IPS-15b (cell line): ENCODE measurements around the gene NCBP3.

Experiments used
- H3K27me3 ChIP-seq: one replicate; pipeline ENCODE4 v1.6.1; 2013; ENCODE audit warnings: low read length; ENCODE audit not compliant: control insufficient read depth, insufficient read depth
- H3K36me3 ChIP-seq: one replicate; pipeline ENCODE4 v1.6.1; 2013; ENCODE audit warnings: low read length; ENCODE audit not compliant: control insufficient read depth, insufficient read depth
- H3K4me1 ChIP-seq: one replicate; pipeline ENCODE4 v1.6.1; 2013; ENCODE audit warnings: mild to moderate bottlenecking, low read length; ENCODE audit not compliant: control insufficient read depth, insufficient read depth
- H3K4me3 ChIP-seq: one replicate; pipeline ENCODE4 v1.5.1; 2013; ENCODE audit warnings: low read depth, low read length
- H3K9ac ChIP-seq: one replicate; pipeline ENCODE4 v1.6.1; 2013; ENCODE audit warnings: low read depth, mild to moderate bottlenecking, low read length
- H3K9me3 ChIP-seq: one replicate; pipeline ENCODE4 v1.6.1; 2013; ENCODE audit warnings: mild to moderate bottlenecking, low read length; ENCODE audit not compliant: control insufficient read depth, insufficient read depth

Gene NCBP3

DNA sequence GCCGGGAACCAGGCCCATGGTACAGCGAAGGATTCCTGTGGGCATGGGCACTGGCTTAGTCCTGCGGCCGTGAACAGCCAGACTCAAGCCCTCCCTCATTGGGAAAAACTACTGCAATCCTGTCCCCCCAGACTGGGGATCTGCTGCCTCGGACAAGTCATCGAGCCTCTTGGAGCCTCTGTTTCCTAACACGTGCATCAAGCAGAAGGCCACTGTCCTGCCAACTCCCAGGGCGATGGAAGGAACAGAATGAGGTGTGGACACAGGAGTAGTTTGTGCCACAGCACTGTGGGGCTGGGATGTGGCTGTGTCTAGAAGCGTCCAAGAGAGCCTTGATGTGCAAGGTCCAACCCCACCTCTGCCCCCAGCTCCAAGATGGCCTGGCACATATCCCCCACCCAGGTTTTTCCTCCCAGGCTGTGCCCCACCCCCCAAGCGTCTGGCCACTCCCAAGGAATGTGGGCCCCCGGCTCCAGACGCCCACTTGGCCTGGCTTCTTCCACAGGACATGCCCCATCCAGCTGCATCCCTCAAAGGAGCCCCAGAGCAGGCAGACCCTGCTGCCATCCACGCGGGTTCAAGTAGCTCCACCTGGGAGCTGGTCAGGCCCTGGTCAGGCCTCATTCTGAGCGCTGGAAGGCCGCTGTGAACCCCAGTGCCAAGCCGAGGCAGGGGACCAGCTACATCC is 43.4 kb upstream of the NCBP3 start:
- no peak overlapping the region for H3K4me3 ChIP-seq
- H3K9ac ChIP-seq, result no peak overlapping the region
- H3K27me3 ChIP-seq, result peaks cover 2% of the 10 kb centered on the region
- H3K4me1 ChIP-seq, result peaks cover 22% of the 10 kb centered on the region
- H3K9me3 ChIP-seq, result no peaks in the 10 kb centered on the region
- peaks cover 7% of the 10 kb centered on the region for H3K36me3 ChIP-seq

- no peak overlapping the region for H3K4me3 ChIP-seq
- H3K27me3 ChIP-seq, result peaks cover 2% of the 10 kb centered on the region
- H3K9ac ChIP-seq, result no peak overlapping the region
- H3K9me3 ChIP-seq, result no peaks in the 10 kb centered on the region
- peaks cover 13% of the 10 kb centered on the region for H3K36me3 ChIP-seq
- peaks cover 18% of the 10 kb centered on the region for H3K4me1 ChIP-seq
Observed at GRCh38 chr17:3888343-3889171, 42.5 kb upstream of the NCBP3 start.

DNA sequence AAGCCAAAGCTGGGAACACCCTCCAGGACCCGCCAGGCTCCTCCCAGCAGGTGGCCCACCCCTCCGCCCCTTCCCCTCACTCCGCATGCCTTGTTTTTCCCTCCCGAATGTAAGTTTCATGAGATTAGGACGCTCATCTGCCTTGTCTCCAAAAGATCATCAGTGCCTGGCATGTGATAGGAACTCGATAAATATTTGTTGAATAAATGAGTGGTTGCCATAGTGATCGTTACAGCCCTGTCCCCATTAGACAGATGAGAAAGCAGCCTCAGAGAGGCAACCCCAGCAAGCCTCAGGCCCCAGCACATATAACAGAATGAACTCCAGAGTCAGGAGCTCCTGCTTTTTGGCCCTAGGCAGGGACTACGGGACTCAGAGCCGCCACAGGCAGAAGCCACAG is 41.8 kb upstream of the NCBP3 start:
- peaks cover 2% of the 10 kb centered on the region for H3K27me3 ChIP-seq
- peak overlapping the region; percentile 24 for H3K9ac ChIP-seq
- no peaks in the 10 kb centered on the region for H3K9me3 ChIP-seq
- peaks cover 16% of the 10 kb centered on the region for H3K4me1 ChIP-seq
- H3K4me3 ChIP-seq, result no peak overlapping the region
- peaks cover 19% of the 10 kb centered on the region for H3K36me3 ChIP-seq

DNA sequence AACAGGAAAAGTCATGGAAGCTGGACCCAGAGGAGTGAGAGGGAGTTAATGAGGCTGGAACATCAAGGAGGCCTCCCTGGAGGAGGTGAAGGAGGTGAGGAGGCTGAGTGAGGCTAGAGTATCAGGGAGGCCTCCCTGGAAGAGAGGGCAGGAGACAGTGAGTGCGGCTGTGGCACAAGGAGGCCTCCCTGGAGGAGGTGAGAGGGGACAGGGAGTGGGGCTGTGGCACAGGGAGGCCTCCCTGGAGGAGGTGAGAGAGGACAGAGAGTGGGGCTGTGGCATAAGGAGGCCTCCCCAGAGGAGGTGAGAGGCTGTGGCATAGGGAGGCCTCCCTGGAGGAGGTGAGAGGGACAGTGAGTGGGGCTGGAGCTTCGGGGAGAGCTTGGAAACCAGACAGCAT is 41.3 kb upstream of the NCBP3 start:
- Histone ChIP-seq H3K9me3 (no peaks in the 10 kb centered on the region), H3K4me3 (no peak overlapping the region), H3K27me3 (peaks cover 2% of the 10 kb centered on the region), H3K4me1 (peaks cover 16% of the 10 kb centered on the region), H3K36me3 (peaks cover 19% of the 10 kb centered on the region), H3K9ac (no peak overlapping the region)

GRCh38 chr17:3886776-3887175 is 40.7 kb upstream of the NCBP3 start:
- H3K27me3 ChIP-seq, result peaks cover 2% of the 10 kb centered on the region
- peaks cover 16% of the 10 kb centered on the region for H3K4me1 ChIP-seq
- H3K4me3 ChIP-seq, result no peak overlapping the region
- peaks cover 19% of the 10 kb centered on the region for H3K36me3 ChIP-seq
- no peak overlapping the region for H3K9ac ChIP-seq
- no peaks in the 10 kb centered on the region for H3K9me3 ChIP-seq

GRCh38 chr17:3885970-3886369 is 39.9 kb upstream of the NCBP3 start:
- Histone ChIP-seq H3K9ac (no peak overlapping the region), H3K36me3 (peaks cover 19% of the 10 kb centered on the region), H3K9me3 (no peaks in the 10 kb centered on the region), H3K4me1 (peaks cover 9% of the 10 kb centered on the region), H3K4me3 (no peak overlapping the region), H3K27me3 (no peaks in the 10 kb centered on the region)

- H3K4me1 ChIP-seq, result peaks cover 4% of the 10 kb centered on the region
- H3K36me3 ChIP-seq, result peaks cover 19% of the 10 kb centered on the region
- no peaks in the 10 kb centered on the region for H3K9me3 ChIP-seq
- H3K27me3 ChIP-seq, result no peaks in the 10 kb centered on the region
- H3K9ac ChIP-seq, result no peak overlapping the region
- no peak overlapping the region for H3K4me3 ChIP-seq
Observed at GRCh38 chr17:3885271-3885670, 39.2 kb upstream of the NCBP3 start.

DNA sequence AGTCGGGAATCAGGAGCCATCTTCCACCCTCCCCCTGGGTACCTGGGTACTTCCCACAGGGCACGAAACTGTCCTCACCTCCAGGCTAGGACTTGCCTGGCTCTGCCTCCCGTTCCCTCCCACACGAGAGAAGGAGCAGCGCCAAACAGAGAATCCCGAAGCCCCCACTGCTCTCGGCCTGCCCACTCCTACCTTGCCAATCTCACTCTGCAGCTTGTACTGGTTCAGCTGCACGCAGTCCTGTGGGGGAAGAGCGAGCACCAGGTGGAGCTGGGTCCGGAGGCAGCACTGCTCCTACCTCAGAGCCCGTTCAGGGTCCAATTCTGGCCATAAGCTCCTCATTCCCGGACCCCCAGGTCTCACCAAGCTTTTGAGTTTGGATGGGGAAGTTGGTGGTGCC is 38.1 kb upstream of the NCBP3 start:
- Histone ChIP-seq H3K36me3 (peaks cover 22% of the 10 kb centered on the region), H3K4me3 (no peak overlapping the region), H3K4me1 (peaks cover 2% of the 10 kb centered on the region), H3K9me3 (no peaks in the 10 kb centered on the region), H3K9ac (no peak overlapping the region), H3K27me3 (no peaks in the 10 kb centered on the region)

DNA sequence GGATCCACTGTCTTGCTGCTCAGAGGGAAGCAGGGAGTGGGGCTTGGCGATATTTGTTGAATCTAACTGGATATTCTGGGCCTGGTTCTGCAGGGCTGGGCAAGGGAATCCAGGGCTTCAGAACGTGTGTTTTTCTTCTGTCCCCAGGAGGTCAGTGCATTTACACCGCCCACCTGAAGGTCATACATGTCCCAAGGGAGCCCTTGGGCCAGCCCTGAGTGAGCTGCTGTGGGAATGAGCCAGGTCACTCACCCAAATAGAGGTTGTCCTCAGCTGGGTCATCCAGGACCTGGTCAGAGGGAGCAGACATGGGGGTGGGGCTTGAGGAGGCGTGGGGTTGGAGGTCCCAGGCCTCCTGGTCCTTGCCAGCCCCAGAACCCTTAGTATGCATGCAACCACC is 36.2 kb upstream of the NCBP3 start:
- no peak overlapping the region for H3K9ac ChIP-seq
- no peaks in the 10 kb centered on the region for H3K4me1 ChIP-seq
- no peak overlapping the region for H3K4me3 ChIP-seq
- no peaks in the 10 kb centered on the region for H3K9me3 ChIP-seq
- H3K36me3 ChIP-seq, result peaks cover 22% of the 10 kb centered on the region
- H3K27me3 ChIP-seq, result no peaks in the 10 kb centered on the region

DNA sequence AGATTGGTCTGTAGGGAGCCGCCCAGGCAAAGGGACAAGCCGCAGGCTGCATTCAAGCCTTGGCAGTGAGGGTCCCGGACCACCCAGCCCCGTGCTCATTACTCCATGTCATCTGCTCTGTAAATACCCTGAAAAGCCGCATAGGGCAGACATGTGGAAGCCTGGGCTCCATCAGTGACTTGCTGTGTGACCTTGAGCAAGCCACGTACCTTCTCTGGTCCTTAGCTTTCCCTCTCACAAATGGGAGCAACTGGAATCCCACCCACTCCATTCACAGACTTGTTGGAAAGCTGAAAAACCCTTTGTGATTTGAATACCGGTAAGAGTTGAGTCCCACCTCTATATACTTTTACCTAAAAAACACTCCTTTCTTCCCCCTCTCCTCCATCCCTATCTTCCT is 34.9 kb upstream of the NCBP3 start:
- Histone ChIP-seq H3K4me3 (no peak overlapping the region), H3K9me3 (no peaks in the 10 kb centered on the region), H3K36me3 (peaks cover 24% of the 10 kb centered on the region), H3K27me3 (no peaks in the 10 kb centered on the region), H3K9ac (no peak overlapping the region), H3K4me1 (no peaks in the 10 kb centered on the region)

GRCh38 chr17:3879591-3880417 is 33.8 kb upstream of the NCBP3 start:
- no peaks in the 10 kb centered on the region for H3K4me1 ChIP-seq
- H3K9me3 ChIP-seq, result no peaks in the 10 kb centered on the region
- no peaks in the 10 kb centered on the region for H3K27me3 ChIP-seq
- no peak overlapping the region for H3K4me3 ChIP-seq
- H3K36me3 ChIP-seq, result peaks cover 26% of the 10 kb centered on the region
- H3K9ac ChIP-seq, result no peak overlapping the region
